ENCODE measurements around the gene PLCG2.

The PLCG2 gene

GRCh38 chr16:81843243-81843582, 64.1 kb downstream of the PLCG2 start:
- DNase-seq (ENCODE audit: low read depth, low spot score), result no peak
- in situ Hi-C loops (cut with HindIII; ENCODE audit: low sequenced_read_pairs), result no loop called here
- H3K4me3 ChIP-seq (ENCODE audit: low read depth, low read length), result no peak overlapping the region
- no peak for TF ChIP-seq CTCF (IDR thresholded peaks at IDR 0.05; ENCODE audit: low read depth, low read length)

GRCh38 chr16:81843683-81844082, 64.6 kb downstream of the PLCG2 start:
- in situ Hi-C loops (cut with HindIII; ENCODE audit: low sequenced_read_pairs), result no loop called here
- no peak overlapping the region for H3K4me3 ChIP-seq (ENCODE audit: low read depth, low read length)
- no peak for TF ChIP-seq CTCF (IDR thresholded peaks at IDR 0.05; ENCODE audit: low read depth, low read length)
- DNase-seq (ENCODE audit: low read depth, low spot score), result no peak

GRCh38 chr16:81846105-81846504, 67.0 kb downstream of the PLCG2 start:
- TF ChIP-seq CTCF (IDR thresholded peaks at IDR 0.05; ENCODE audit: low read depth, low read length), result no peak
- no peak overlapping the region for H3K4me3 ChIP-seq (ENCODE audit: low read depth, low read length)
- DNase-seq (ENCODE audit: low read depth, low spot score), result no peak
- in situ Hi-C loops (cut with HindIII; ENCODE audit: low sequenced_read_pairs), result no loop called here

GRCh38 chr16:81848306-81848853, 69.3 kb downstream of the PLCG2 start:
- no peak for TF ChIP-seq CTCF (IDR thresholded peaks at IDR 0.05; ENCODE audit: low read depth, low read length)
- H3K4me3 ChIP-seq (ENCODE audit: low read depth, low read length), result no peak overlapping the region
- no peak for DNase-seq (ENCODE audit: low read depth, low spot score)
- in situ Hi-C loops (cut with HindIII; ENCODE audit: low sequenced_read_pairs), result no loop called here

GRCh38 chr16:81850197-81850944, 71.3 kb downstream of the PLCG2 start:
- in situ Hi-C loops (cut with HindIII; ENCODE audit: low sequenced_read_pairs), result no loop called here
- H3K4me3 ChIP-seq (ENCODE audit: low read depth, low read length), result no peak overlapping the region
- TF ChIP-seq CTCF (IDR thresholded peaks at IDR 0.05; ENCODE audit: low read depth, low read length), result no peak
- no peak for DNase-seq (ENCODE audit: low read depth, low spot score)

- no peak for DNase-seq (ENCODE audit: low read depth, low spot score)
- TF ChIP-seq CTCF (IDR thresholded peaks at IDR 0.05; ENCODE audit: low read depth, low read length), result no peak
- in situ Hi-C loops (cut with HindIII; ENCODE audit: low sequenced_read_pairs), result no loop called here
- no peak overlapping the region for H3K4me3 ChIP-seq (ENCODE audit: low read depth, low read length)
Observed at GRCh38 chr16:81852347-81852746, 73.3 kb downstream of the PLCG2 start.

Data from astrocyte of the spinal cord (primary cell).